Ascending aorta (tissue), 2 donors: ENCODE measurements around the gene ID2. TPM values are rescaled to one million over a fixed set of nuclear protein-coding genes. Genes with fewer than 3 reads are reported as not detected.

Experiments used
- DNase-seq, 2 donors: peaks; one replicate each; pipeline ENCODE4 v3.0.0-alpha.2; 2019; ENCODE audit warnings: low spot score in 2 of 2
- H3K27ac ChIP-seq, 2 donors: fragments of 200-600 bp; sonication (generic); one replicate each; pipeline ENCODE4 v1.5.1; 2016 to 2017; ENCODE audit warnings: mild to moderate bottlenecking in 1 of 2
- H3K27me3 ChIP-seq: fragments of 200-600 bp; sonication (generic); one replicate; pipeline ENCODE4 v1.5.1; 2017
- H3K36me3 ChIP-seq, 2 donors: fragments of 200-600 bp; sonication (generic); one replicate each; pipeline ENCODE4 v1.5.1; 2016
- H3K4me1 ChIP-seq, 2 donors: fragments of 200-600 bp; sonication (generic); one replicate each; pipeline ENCODE4 v1.5.1; 2016 to 2017; ENCODE audit warnings: mild to moderate bottlenecking in 1 of 2
- H3K4me3 ChIP-seq, 2 donors: fragments of 200-600 bp; sonication (generic); one replicate each; pipeline ENCODE4 v1.5.1; 2016 to 2017; ENCODE audit warnings: mild to moderate bottlenecking in 1 of 2
- H3K9me3 ChIP-seq, 2 donors: fragments of 200-600 bp; sonication (generic); one replicate each; pipeline ENCODE4 v1.5.1; 2016
- intact Hi-C: fragments of 100-400 bp; cut with DNase I; formaldehyde crosslinking; loops from one replicate; pipeline ENCODE4 v1.15.1; 2023
- total RNA-seq: library from RNA; depleted of rRNA; stranded (reverse); fragments of >200 nt; gene quantifications from one replicate; pipeline ENCODE4 v1.1.0, GENCODE V29; 2016
- TF ChIP-seq, protein P1 (sequence below), 3 experiments: fragments of 200-600 bp in 2 of 3; fragments of 450-650 bp in 1 of 3; sonication (generic) in 2 of 3; IDR thresholded peaks; one replicate each; pipeline ENCODE4 v1.5.1; 2016 to 2019; ENCODE audit warnings: antibody characterized with exemption in 3 of 3, mild to moderate bottlenecking in 1 of 3, moderate library complexity in 1 of 3

Gene ID2
- total RNA-seq, 1 donor from 2014 or later = 752 TPM

DNA sequence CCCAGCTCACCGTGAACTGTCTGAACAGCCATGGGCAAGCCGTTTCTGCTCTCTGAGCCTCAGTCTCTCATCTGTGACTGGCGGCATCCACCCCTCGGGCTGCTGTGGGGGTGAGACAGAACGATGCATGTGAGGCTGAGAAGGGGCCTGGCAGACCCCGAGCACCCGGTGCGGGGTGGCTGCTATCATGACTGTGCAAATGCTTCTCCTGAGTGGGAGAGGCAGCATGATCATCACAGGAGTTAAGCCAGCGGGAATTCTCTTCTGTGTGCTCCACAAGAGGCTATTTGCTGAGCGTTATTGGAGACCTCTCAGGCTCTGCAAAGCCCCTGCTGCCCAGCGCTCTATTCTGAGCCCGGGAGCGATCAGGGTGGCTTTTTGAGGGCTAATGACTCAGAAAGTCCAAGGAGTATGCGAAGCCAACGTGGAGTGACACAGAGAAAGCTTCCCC is 45.8 kb upstream of the ID2 start:
- TF ChIP-seq, protein P1, sequence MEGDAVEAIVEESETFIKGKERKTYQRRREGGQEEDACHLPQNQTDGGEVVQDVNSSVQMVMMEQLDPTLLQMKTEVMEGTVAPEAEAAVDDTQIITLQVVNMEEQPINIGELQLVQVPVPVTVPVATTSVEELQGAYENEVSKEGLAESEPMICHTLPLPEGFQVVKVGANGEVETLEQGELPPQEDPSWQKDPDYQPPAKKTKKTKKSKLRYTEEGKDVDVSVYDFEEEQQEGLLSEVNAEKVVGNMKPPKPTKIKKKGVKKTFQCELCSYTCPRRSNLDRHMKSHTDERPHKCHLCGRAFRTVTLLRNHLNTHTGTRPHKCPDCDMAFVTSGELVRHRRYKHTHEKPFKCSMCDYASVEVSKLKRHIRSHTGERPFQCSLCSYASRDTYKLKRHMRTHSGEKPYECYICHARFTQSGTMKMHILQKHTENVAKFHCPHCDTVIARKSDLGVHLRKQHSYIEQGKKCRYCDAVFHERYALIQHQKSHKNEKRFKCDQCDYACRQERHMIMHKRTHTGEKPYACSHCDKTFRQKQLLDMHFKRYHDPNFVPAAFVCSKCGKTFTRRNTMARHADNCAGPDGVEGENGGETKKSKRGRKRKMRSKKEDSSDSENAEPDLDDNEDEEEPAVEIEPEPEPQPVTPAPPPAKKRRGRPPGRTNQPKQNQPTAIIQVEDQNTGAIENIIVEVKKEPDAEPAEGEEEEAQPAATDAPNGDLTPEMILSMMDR (IDR thresholded peaks at IDR 0.05) = no peak
- Histone ChIP-seq H3K27ac (no peak overlapping the region), H3K9me3 (no peaks in the 10 kb centered on the region), H3K4me1 (no peaks in the 10 kb centered on the region), H3K27me3 (no peaks in the 10 kb centered on the region), H3K4me3 (no peak overlapping the region), H3K36me3 (no peaks in the 10 kb centered on the region)
- intact Hi-C loops = no loop called here
- DNase-seq = no peak

DNA sequence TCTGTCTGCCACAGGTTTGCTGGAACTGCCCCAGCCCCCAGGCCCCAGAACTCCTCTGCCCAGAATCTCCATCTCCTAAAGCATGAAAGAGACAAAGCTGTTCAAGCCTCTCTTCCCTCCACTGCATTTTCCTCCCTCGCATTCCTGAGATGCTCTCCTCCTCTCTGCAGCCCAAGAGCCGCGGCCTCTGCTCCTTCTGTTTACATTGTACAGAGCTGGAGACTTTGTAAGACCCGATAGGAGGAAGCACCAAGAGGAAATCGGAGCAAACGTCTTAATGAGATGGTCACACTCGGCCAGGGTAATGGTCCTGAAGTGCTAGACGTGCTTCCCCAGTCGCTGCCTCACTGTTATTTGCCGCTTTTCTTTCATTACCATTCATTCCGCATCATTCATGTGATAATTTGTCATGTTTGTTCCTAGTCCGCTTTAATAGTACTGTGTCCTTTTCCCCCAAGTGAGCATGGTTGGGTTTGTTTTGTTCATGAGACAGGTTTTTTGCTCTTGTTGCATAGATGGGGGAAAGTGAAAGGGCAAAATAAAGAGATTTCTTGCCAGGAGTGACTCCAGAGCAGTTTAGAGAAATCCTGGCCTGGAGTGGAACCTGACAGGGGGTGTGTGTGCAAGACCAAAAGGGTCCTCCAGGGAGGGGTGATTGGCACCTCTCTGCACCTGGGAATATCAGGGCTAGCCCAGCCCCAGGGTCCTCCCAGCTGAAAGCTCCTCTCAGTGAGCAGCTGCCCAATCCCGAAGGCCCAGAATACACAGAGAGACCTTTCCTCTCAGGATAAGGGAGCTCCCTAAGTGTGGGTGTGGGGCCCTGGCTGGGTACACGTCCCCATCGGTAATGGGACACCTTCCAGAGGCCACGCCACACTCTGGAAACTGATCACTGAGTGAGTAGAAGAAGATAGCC is 44.9 kb upstream of the ID2 start:
- no peak for DNase-seq
- Histone ChIP-seq H3K27ac (no peak overlapping the region), H3K27me3 (no peaks in the 10 kb centered on the region), H3K36me3 (no peaks in the 10 kb centered on the region), H3K4me1 (no peaks in the 10 kb centered on the region), H3K9me3 (no peaks in the 10 kb centered on the region), H3K4me3 (no peak overlapping the region)
- intact Hi-C loops = no loop called here
- TF ChIP-seq, protein P1 (IDR thresholded peaks at IDR 0.05) = no peak

DNA sequence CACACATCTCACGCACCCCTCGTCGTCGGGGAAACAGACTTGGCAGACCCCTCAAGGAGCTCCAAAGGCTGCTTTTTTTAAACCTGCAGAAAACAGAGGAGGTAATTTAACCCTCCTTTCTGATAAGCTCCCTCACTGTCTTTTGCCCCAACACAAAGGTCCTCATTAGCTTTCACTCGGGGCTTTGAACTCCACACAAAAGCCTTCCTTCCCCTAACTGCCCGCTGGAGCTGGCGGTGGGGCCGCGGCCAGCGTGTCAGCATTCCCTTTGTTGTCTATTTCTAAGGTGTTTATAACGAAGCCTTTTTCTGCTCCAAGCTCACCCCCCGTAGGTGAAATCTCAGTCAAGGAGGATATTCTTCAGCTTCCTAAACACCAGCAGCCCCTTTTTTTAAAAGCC is 43.5 kb upstream of the ID2 start:
- H3K9me3 ChIP-seq = no peaks in the 10 kb centered on the region
- no peaks in the 10 kb centered on the region for H3K36me3 ChIP-seq
- no peaks in the 10 kb centered on the region for H3K4me1 ChIP-seq
- TF ChIP-seq, protein P1 (IDR thresholded peaks at IDR 0.05) = no peak
- no peak overlapping the region for H3K4me3 ChIP-seq
- no peak for DNase-seq
- H3K27ac ChIP-seq = no peak overlapping the region
- no peaks in the 10 kb centered on the region for H3K27me3 ChIP-seq
- intact Hi-C loops = no loop called here

DNA sequence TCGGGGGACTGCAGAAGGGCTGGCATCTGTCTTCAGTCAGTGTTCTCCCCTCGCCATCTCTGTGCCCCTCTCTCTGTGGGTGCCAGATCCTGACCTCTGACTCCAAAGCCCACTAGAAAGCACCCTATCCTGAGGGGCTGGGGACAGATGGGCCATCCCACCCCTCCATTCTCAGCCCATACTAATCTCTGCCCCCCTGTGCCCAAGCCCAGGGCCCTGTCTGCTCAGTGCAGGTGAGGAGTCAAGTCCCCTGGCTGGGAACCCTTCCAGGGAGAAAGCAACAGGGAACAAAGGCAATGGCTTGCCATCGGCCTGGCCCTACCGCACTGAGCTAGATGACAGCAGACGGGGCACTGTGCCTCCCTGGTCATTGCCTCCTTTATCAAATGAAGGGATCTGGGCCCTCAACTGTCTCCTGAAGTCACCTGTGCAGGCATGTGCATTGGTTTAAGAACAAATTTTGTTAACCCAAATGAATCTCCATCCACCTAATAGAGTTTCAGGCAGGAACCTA is 42.7 kb upstream of the ID2 start:
- TF ChIP-seq, protein P1 (IDR thresholded peaks at IDR 0.05) = no peak
- Histone ChIP-seq H3K4me3 (no peak overlapping the region), H3K27ac (no peak overlapping the region), H3K4me1 (no peaks in the 10 kb centered on the region), H3K36me3 (no peaks in the 10 kb centered on the region), H3K9me3 (no peaks in the 10 kb centered on the region), H3K27me3 (no peaks in the 10 kb centered on the region)
- intact Hi-C loops = no loop called here
- DNase-seq = no peak

DNA sequence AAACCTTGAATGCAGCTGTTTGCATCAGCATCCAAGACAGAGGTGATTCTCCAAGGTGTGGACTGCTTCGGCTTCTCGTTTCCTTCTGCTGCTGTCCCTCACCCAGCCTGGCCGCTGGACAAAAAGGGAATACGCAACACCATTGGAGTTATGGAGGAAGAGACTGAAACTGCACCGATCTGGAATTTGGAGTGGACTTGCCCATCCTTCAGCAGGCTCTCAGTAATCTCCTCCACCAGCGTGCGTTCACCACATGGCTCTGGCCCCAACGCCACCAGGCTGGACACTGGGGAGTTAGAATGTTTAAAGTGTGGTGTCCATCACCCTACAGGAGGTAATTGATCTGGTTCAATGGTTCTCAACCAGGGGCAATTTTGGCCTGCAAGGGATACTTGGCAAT is 41.4 kb upstream of the ID2 start:
- TF ChIP-seq, protein P1 (IDR thresholded peaks at IDR 0.05) = no peak
- intact Hi-C loops = no loop called here
- no peak overlapping the region for H3K4me3 ChIP-seq
- H3K4me1 ChIP-seq = no peaks in the 10 kb centered on the region
- no peak for DNase-seq
- no peaks in the 10 kb centered on the region for H3K9me3 ChIP-seq
- no peaks in the 10 kb centered on the region for H3K36me3 ChIP-seq
- H3K27me3 ChIP-seq = no peaks in the 10 kb centered on the region
- H3K27ac ChIP-seq = no peak overlapping the region
